GM19351 (cell line): ENCODE results near the gene RAB23.
"Not testable (repeated sequence)": the region's sequence is repeated elsewhere in the genome, so short reads cannot be mapped to it uniquely, and the experiment has no call there.

Experiments used
- ATAC-seq: cut with Tn5 transposase; IDR thresholded peaks from one replicate; pipeline ENCODE4 v1.9.1; 2021; ENCODE audit warnings: mild to moderate bottlenecking, moderate library complexity; ENCODE audit not compliant: unreplicated experiment

Gene RAB23

GRCh38 chr6:57243526-57243925 lies 21.4 kb upstream of the RAB23 start:
- not testable (repeated sequence) for ATAC-seq

GRCh38 chr6:57242505-57242904 lies 20.4 kb upstream of the RAB23 start:
- no peak for ATAC-seq

GRCh38 chr6:57226221-57226620 lies 4.1 kb upstream of the RAB23 start:
- no peak for ATAC-seq

DNA sequence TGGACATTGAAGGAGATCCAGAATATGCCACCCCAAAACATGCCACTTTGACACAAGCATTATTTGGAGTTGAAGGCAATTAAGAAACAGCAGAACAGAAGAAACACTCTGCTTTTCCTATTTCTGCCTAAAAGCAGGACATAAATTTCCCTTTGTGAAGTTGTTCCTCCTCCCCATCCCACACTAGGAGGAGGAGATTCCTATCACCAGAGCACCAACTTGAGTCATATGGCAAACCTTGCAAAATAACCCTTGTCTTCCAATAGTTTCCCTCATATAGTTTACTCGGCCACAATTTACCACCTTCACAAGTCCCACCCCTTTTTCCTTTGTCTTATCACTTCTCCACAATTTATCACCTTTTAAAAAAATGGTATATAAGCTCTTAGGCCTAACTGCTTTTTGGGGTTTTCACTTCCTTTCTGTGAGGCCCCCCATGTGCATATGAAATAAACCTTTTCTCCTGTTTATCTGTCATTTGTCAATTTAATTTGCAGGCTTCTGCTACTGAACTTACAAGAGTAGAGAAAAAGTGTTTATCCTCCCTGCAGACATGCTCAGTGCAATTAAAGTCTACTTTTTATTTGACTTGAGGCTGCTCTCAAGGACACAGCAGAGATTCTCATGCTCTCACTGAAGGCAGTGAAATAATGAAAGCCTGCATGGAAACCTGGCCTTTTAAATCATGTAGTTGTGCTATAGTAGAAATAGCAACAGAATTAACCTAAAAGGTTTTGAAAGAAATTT lies 2.8 kb upstream of the RAB23 start:
- ATAC-seq = no peak

DNA sequence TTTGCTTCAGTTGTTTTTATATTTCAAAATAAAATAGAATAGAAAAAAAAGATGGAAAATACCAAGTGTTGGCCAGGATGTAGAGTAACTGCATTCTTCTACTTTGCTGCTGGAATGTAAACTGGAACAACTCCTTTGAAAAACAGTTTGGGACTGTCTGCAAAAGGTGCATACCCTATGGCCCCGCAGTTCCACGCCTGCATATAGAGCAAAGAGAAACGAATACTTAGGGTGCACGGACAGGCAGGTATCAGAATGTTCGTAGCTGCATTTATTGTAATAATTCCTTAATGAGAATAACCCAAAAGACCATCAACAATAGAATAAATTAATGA lies 603 bp upstream of the RAB23 start:
- ATAC-seq = no peak

GRCh38 chr6:57221191-57221935 lies 744 bp downstream of the RAB23 start:
- ATAC-seq = peak; percentile 61

- no peak for ATAC-seq
Observed at GRCh38 chr6:57220083-57220703, 1.9 kb downstream of the RAB23 start.

DNA sequence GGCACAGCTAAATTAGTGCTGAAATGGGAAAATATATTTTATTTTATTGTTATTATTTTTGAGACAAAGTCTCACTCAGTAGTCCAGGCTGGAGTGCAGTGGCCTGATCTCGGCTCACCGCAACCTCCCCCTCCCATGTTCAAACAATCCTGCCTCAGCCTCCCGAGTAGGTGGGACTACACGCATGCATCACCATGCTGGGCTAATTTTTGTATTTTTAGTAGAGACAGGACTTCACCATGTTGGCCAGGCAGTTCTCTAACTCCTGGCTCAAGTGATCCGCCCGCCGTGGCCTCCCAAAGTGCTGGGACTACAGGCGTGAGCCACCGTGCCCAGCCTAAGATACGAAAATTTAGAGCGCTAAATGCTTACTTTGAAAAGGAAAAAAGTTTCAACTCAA lies 4.8 kb downstream of the RAB23 start:
- ATAC-seq = no peak

DNA sequence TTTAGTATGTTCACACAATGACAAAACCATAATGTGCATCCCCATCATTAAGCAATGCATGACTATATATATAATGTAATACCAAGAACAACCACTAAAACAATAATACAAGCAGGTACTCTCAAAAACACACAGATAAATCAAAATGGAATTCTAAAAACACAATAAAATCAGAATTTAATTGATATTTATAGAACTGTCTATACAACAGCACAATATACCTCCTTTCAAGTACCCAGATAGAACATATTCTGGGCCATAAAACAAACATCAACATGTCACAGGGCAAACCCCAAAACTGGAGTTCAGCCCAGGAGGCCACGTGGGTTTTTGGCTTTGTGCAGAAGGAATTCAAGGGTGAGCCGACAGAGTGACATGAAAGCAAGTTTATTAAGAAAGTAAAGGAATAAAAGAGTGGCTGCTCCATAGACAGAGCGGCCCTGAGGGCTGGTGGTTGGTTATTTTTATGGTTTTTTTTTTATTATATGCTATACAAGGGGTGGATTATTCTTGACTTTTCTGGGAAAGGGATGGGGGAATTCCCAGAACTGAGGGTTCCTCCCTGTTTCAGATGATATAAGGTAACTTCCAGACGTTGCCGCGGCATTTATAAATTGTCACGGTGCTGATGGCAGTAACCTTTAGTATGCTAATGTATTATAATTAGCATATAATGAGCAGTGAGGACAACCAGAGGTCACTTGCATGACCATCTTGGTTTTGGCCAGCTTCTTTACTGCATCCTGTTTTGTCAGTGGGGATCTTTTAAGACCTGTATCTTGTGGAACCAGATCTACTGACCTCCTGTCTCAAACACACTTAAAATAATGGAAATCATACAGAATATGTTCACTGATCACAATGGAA lies 5.6 kb downstream of the RAB23 start:
- ATAC-seq = peak; percentile 55

DNA sequence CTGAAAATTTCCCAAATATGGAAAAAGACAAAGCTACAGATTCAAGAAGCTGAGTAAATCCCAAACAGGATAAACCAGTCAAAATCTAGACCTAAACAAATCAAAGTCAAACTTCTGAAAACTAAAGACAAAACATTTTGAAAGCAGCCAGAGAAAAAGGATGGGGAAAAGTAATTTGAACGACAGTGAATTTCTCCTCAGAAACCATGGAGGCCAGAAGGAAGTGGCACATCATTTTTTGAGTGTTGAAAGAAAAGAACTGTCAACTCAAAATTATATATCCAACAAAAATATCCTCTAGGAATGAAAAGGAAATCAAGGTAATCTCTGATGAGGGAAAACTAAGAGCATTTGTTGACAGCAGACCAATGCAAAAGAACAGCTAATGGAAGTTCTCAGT lies 6.8 kb downstream of the RAB23 start:
- ATAC-seq = no peak

- ATAC-seq = no peak
Observed at GRCh38 chr6:57210060-57210459, 12.0 kb downstream of the RAB23 start.

DNA sequence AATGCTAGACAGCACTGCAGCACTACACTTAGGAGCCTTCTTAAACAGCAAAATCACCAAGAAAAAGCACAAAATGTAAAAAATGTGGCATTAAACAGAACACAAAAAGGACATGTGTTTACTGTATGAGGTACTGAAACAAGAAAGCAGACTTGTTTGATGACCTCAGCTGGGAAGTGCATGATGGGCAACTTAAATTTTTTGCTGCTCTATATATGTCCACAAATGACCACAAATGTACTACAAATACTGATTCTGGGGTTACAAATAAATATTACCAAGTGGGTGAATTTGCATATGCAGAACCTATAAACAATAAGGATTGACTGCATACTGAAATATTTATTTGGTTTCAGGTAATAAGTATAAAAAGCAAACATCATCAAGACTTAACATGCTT lies 13.1 kb downstream of the RAB23 start:
- peak; percentile 62 for ATAC-seq

DNA sequence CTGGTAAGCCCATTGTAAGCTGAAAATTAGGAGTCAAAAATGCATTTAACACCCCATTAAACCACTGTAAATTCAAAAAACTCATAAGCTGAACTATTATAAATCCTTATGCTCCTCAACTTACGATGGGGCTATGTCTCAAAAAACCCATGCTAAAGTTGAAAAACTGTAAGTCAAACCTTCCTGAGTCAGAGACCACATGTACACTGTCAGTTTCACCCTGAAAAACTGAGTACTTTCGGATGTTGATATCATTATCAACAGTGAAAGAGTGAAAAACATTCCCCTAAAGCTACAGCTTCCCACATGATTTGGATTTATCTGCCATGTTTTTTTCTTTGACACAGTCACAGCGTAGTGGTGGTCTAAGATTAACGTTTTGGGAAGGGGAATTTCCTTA lies 14.2 kb downstream of the RAB23 start:
- no peak for ATAC-seq

GRCh38 chr6:57207141-57207540 lies 15.0 kb downstream of the RAB23 start:
- ATAC-seq = no peak

DNA sequence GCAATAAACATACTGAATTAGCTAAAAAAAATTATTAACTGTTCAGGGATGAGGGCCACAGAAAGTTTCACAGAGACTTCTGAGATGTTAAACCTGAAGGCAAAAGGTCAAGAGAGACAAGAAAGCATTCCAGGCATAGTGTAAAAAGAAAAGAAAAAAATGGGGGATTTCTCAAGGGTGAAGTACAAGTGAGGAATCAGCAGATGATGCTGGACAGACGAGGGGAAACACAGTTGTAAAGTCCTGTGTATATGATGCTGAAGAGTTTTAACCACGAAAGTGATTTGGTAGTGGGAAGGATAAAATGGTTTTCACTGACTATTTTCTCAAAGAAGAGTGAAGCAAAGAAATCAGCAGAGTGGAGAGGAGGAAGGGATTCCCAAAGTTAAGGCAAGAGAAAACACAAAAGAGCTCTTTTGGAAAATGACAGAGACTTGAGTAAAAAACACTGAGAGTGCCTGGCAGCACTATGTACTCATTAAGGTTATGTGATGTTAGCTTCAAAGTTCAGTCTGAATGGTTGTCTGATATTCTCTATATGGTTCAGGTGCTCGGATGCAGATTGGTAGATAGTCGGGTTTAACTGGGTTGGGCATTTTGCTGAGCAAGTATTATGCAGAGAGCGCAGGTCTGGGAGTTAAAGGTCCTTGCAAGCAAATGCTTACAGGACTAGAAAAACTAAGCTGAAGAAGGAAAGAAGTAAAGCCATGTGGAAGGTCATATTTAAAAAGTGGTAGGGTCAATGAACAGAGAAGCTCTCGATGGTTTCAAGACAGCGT lies 16.4 kb downstream of the RAB23 start:
- no peak for ATAC-seq

- ATAC-seq = no peak
Observed at GRCh38 chr6:57201718-57202117, 20.4 kb downstream of the RAB23 start.

DNA sequence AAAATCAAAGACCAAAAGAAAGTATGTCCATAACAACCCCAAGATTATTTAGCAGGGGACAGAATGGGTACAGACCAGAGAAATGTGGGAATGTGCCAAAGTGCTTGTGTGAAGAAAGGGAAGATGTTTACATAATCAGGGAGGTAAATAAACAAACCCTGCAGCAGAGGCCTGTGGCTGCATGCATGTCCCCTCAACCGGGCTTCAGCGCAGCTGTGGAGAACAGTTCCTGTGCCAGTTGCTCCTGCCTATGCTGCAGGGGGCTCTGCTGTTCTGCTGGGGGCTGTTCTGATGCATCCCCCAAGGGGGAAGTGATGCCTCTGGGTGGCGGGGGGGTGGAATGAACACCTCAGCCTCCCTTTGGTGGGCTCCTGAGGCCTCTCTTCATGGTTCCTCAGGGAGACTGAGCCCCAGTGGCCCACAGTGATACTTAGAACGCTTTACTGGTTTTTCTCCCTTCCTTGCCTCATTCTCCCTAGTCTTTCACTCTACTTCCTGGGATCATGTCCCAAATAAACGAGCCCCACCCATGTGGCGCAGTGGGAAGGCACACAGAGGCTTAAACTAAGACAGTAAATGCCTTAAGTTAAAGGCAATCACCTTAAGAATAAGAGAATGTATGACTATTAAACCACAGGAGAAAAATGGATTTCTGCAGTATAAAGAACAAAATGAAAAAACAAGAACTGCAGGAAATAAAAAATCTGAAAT lies 23.0 kb downstream of the RAB23 start:
- no peak for ATAC-seq

DNA sequence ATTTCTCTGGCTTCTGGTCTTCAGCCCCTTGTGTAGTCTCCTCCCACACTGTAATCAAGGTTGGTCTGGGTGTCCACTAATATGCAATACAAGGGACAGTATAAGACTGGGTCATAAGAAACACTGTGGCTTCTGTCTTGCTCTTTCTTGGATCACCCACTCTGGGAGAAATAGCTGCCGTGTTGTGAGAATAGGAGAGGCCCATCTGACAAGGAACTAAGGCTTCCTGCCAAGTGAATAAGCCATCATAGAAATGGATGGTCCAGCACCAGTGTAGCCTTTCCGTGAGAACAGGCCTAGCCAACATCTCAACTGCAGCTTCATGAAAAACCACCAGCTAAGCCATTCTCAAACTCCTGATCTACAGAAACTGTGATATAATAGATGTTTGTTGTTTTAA lies 26.6 kb downstream of the RAB23 start:
- ATAC-seq = no peak

DNA sequence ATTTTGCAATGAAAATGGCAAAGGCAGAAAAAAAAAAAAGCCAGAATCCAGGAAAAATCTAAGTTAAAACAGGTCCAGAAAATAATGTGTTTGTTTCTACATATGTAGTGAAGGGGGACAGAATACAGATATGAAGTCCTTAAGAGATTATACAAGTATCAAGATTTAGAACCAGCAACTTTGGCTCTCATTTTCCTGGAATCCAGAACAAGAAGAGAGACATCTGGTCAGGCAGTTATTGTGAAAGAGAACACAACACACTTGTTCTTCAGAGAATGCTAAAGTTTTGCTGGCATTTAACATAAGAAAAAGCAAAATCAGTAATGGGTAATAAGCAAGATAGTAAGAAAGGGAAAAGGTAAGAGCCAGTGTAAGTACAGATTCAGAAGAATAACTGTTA lies 28.9 kb downstream of the RAB23 start:
- ATAC-seq = no peak

DNA sequence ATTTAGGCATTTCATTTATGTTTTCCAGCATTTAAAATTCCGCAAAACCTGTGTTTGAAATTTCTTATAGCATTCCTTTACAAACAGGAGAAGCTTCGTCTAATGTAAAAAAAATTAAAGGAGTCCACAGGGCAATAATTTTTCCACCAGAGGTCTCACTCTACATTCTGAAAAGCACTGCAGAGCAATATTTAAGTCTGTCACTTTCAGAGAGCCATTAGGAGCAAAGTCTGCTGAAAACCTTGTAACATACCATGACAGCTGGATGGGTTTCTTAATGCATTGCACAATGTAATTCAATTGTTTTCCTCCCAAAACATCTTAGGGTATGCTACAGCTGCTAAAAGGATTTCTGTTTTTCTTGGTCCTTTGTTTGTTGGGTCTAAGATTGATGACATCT lies 32.0 kb downstream of the RAB23 start:
- ATAC-seq = no peak
